ENCODE measurements around the gene GATA5. TPM values are rescaled to one million over a fixed set of nuclear protein-coding genes. Genes with fewer than 3 reads are reported as not detected.

GATA5 gene
- polyA plus RNA-seq, 1 donor from 2014 or later = not detected

GRCh38 chr20:62419759-62420158 lies 56.0 kb downstream of the GATA5 start:
- no peaks in the 10 kb centered on the region for H3F3A ChIP-seq (ENCODE audit: insufficient read depth, low read length, poor library complexity, severe bottlenecking)
- H3K36me3 ChIP-seq (ENCODE audit: insufficient read depth, low read length) = no peaks in the 10 kb centered on the region
- no peak overlapping the region for H2AFZ ChIP-seq (ENCODE audit: low read depth, low read length)
- no peak overlapping the region for H3K4me2 ChIP-seq (ENCODE audit: low read length)
- no peaks in the 10 kb centered on the region for H3K79me2 ChIP-seq (replicated peaks; ENCODE audit: insufficient read depth, low read length)
- H3K27ac ChIP-seq (ENCODE audit: low read length) = no peak overlapping the region
- no peaks in the 10 kb centered on the region for H3K9me3 ChIP-seq (ENCODE audit: low read length)
- no peak overlapping the region for H3K9ac ChIP-seq (ENCODE audit: low read length)
- no peaks in the 10 kb centered on the region for H4K20me1 ChIP-seq (ENCODE audit: insufficient read depth)
- H3K27me3 ChIP-seq (ENCODE audit: insufficient read depth, low read depth, low read length) = no peaks in the 10 kb centered on the region
- no peak overlapping the region for H3K4me3 ChIP-seq (ENCODE audit: low read length)
- no peaks in the 10 kb centered on the region for H3K9me2 ChIP-seq (ENCODE audit: insufficient read depth, low read length)
- no peak for TF ChIP-seq CTCF (IDR thresholded peaks at IDR 0.05; ENCODE audit: poor library complexity, severe bottlenecking)
- TF ChIP-seq POLR2AphosphoS5 (IDR thresholded peaks at IDR 0.05) = no peak
- no peak for TF ChIP-seq EP300 (conservative IDR thresholded peaks at IDR 0.05; ENCODE audit: poor library complexity, severe bottlenecking)
- TF ChIP-seq SMC3 (conservative IDR thresholded peaks at IDR 0.05; ENCODE audit: poor library complexity) = no peak
- no peak for TF ChIP-seq TAF1 (IDR thresholded peaks at IDR 0.05; ENCODE audit: low read depth)
- no peak for TF ChIP-seq RAD21 (conservative IDR thresholded peaks at IDR 0.05)
- no peak for TF ChIP-seq EZH2 (IDR thresholded peaks at IDR 0.05; ENCODE audit: borderline replicate concordance, insufficient read depth, low read length, poor library complexity, severe bottlenecking)
- no peak for TF ChIP-seq REST (IDR thresholded peaks at IDR 0.05; ENCODE audit: borderline replicate concordance)
- TF ChIP-seq MXI1 (conservative IDR thresholded peaks at IDR 0.05; ENCODE audit: poor library complexity, severe bottlenecking) = no peak

GRCh38 chr20:62418709-62419487 lies 56.9 kb downstream of the GATA5 start:
- Histone ChIP-seq H3K4me2 (ENCODE audit: low read length) (no peak overlapping the region), H3K9me3 (ENCODE audit: low read length) (no peaks in the 10 kb centered on the region), H3K4me3 (ENCODE audit: low read length) (no peak overlapping the region), H4K20me1 (ENCODE audit: insufficient read depth) (no peaks in the 10 kb centered on the region), H3K27ac (ENCODE audit: low read length) (no peak overlapping the region), H3K27me3 (ENCODE audit: insufficient read depth, low read depth, low read length) (no peaks in the 10 kb centered on the region), H3K79me2 (replicated peaks; ENCODE audit: insufficient read depth, low read length) (no peaks in the 10 kb centered on the region), H3K9me2 (ENCODE audit: insufficient read depth, low read length) (no peaks in the 10 kb centered on the region), H3K36me3 (ENCODE audit: insufficient read depth, low read length) (no peaks in the 10 kb centered on the region), H3F3A (ENCODE audit: insufficient read depth, low read length, poor library complexity, severe bottlenecking) (no peaks in the 10 kb centered on the region), H2AFZ (ENCODE audit: low read depth, low read length) (no peak overlapping the region), H3K9ac (ENCODE audit: low read length) (no peak overlapping the region)
- TF ChIP-seq CTCF (IDR thresholded peaks at IDR 0.05; ENCODE audit: poor library complexity, severe bottlenecking) = no peak
- no peak for TF ChIP-seq SMC3 (conservative IDR thresholded peaks at IDR 0.05; ENCODE audit: poor library complexity)
- TF ChIP-seq RAD21 (conservative IDR thresholded peaks at IDR 0.05) = no peak
- TF ChIP-seq TAF1 (IDR thresholded peaks at IDR 0.05; ENCODE audit: low read depth) = no peak
- TF ChIP-seq MXI1 (conservative IDR thresholded peaks at IDR 0.05; ENCODE audit: poor library complexity, severe bottlenecking) = no peak
